Astrocyte (in vitro differentiated cells and primary cell): ENCODE results near the gene CECR2. TPM values are rescaled to one million over a fixed set of nuclear protein-coding genes. Genes with fewer than 3 reads are reported as not detected.

Experiments used
- DNase-seq: peaks from one replicate; pipeline ENCODE4 v3.0.0-alpha.2; 2010; ENCODE audit warnings: low read depth
- FAIRE-seq: peaks from 2 replicates; lab custom pipeline; 2011; peaks lifted over from hg19 to GRCh38; lab: Jason Lieb, UNC
- H2AFZ ChIP-seq: 2 replicates; pipeline ENCODE4 v1.6.0; 2012; ENCODE audit warnings: low read depth, low read length, inconsistent platforms
- H3K27ac ChIP-seq: 2 replicates; pipeline ENCODE4 v1.5.1; 2011; ENCODE audit warnings: low read depth, low read length, inconsistent platforms
- H3K27me3 ChIP-seq: 2 replicates; pipeline ENCODE4 v1.6.0; 2011; ENCODE audit warnings: low read length, inconsistent platforms; ENCODE audit not compliant: insufficient read depth
- H3K36me3 ChIP-seq: 2 replicates; pipeline ENCODE4 v1.5.1; 2011; ENCODE audit warnings: low read length, inconsistent platforms; ENCODE audit not compliant: insufficient read depth
- H3K4me1 ChIP-seq: 2 replicates; pipeline ENCODE4 v1.5.1; 2011; ENCODE audit warnings: low read length, inconsistent platforms; ENCODE audit not compliant: insufficient read depth
- H3K4me2 ChIP-seq: 2 replicates; pipeline ENCODE4 v1.6.0; 2012; ENCODE audit warnings: low read length, inconsistent platforms
- H3K4me3 ChIP-seq: 2 replicates; pipeline ENCODE4 v1.5.1; 2011; ENCODE audit warnings: low read depth, mild to moderate bottlenecking, low read length, inconsistent platforms; ENCODE audit not compliant: insufficient read depth
- H3K79me2 ChIP-seq: 2 replicates; pipeline ENCODE4 v1.6.0; 2012; ENCODE audit warnings: mild to moderate bottlenecking, low read length, inconsistent platforms; ENCODE audit not compliant: insufficient read depth
- H3K9ac ChIP-seq: 2 replicates; pipeline ENCODE4 v1.6.0; 2012; ENCODE audit warnings: mild to moderate bottlenecking, low read length, inconsistent platforms
- H3K9me3 ChIP-seq: 2 replicates; pipeline ENCODE4 v1.5.1; 2012; ENCODE audit warnings: low read depth, mild to moderate bottlenecking, low read length, inconsistent platforms; ENCODE audit not compliant: insufficient read depth
- H4K20me1 ChIP-seq: 2 replicates; pipeline ENCODE4 v1.6.0; 2012; ENCODE audit warnings: low read length, inconsistent platforms; ENCODE audit not compliant: insufficient read depth
- H3K27ac Mint-ChIP-seq: one replicate; pipeline ENCODE4 v1.8.0; 2021; ENCODE audit warnings: mild to moderate bottlenecking, mixed read lengths; ENCODE audit not compliant: unreplicated experiment
- H3K27me3 Mint-ChIP-seq: one replicate; pipeline ENCODE4 v1.8.0; 2021; ENCODE audit warnings: low read depth, mixed read lengths; ENCODE audit not compliant: unreplicated experiment
- H3K36me3 Mint-ChIP-seq: one replicate; pipeline ENCODE4 v1.8.0; 2021; ENCODE audit warnings: low read depth, mixed read lengths; ENCODE audit not compliant: unreplicated experiment
- H3K4me1 Mint-ChIP-seq: one replicate; pipeline ENCODE4 v1.8.0; 2021; ENCODE audit warnings: low read depth, mixed read lengths; ENCODE audit not compliant: unreplicated experiment
- H3K4me3 Mint-ChIP-seq: one replicate; pipeline ENCODE4 v1.8.0; 2021; ENCODE audit warnings: mild to moderate bottlenecking, moderate library complexity, mixed read lengths; ENCODE audit not compliant: unreplicated experiment
- H3K9me3 Mint-ChIP-seq: one replicate; pipeline ENCODE4 v1.8.0; 2021; ENCODE audit warnings: mild to moderate bottlenecking, mixed read lengths; ENCODE audit not compliant: unreplicated experiment
- EZH2 ChIP-seq: IDR thresholded peaks from 2 replicates; pipeline ENCODE4 v1.6.1; 2012; ENCODE audit warnings: mild to moderate bottlenecking, low read length, inconsistent platforms; ENCODE audit not compliant: insufficient read depth
- total RNA-seq: library from RNA; stranded (reverse); gene quantifications from 2 replicates; pipeline ENCODE4 v1.2.1, GENCODE V29; 2021
- TF ChIP-seq, protein P1 (sequence below): IDR thresholded peaks from 2 replicates; pipeline ENCODE4 v1.5.1; 2011; ENCODE audit warnings: low read depth, mild to moderate bottlenecking, inconsistent platforms, low read length, moderate library complexity; ENCODE audit not compliant: insufficient read depth

Gene CECR2
- total RNA-seq, 1 donor from 2014 or later: 15.7 TPM

DNA sequence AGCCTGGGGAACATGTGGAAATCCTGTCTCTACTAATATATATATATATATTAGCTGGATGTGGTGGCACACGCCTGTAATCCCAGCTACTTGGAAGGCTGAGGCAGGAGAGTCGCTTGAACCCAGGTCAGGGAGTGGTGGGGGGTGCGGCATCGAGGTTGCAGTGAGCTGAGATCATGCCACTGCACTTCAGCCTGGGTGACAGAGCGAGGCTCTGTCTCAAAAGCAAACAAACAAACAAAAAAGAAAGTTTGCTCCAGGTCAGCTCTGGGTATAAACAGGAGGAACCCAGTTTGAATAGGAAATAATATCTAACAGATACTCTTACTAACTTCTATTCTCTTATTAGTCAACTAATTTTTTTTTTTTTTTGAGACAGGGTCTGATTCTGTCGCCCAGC is 34.3 kb upstream of the CECR2 start:
- Histone ChIP-seq H3K9me3 (no peaks in the 10 kb centered on the region), H3K4me1 (no peaks in the 10 kb centered on the region), H4K20me1 (no peaks in the 10 kb centered on the region), H3K27ac (no peak overlapping the region), H2AFZ (no peak overlapping the region), H3K9ac (no peak overlapping the region), H3K27me3 (peaks cover 5% of the 10 kb centered on the region), H3K4me3 (no peak overlapping the region), H3K36me3 (no peaks in the 10 kb centered on the region), H3K4me2 (no peak overlapping the region), H3K79me2 (no peaks in the 10 kb centered on the region)
- TF ChIP-seq EZH2: no peak
- TF ChIP-seq, protein P1, sequence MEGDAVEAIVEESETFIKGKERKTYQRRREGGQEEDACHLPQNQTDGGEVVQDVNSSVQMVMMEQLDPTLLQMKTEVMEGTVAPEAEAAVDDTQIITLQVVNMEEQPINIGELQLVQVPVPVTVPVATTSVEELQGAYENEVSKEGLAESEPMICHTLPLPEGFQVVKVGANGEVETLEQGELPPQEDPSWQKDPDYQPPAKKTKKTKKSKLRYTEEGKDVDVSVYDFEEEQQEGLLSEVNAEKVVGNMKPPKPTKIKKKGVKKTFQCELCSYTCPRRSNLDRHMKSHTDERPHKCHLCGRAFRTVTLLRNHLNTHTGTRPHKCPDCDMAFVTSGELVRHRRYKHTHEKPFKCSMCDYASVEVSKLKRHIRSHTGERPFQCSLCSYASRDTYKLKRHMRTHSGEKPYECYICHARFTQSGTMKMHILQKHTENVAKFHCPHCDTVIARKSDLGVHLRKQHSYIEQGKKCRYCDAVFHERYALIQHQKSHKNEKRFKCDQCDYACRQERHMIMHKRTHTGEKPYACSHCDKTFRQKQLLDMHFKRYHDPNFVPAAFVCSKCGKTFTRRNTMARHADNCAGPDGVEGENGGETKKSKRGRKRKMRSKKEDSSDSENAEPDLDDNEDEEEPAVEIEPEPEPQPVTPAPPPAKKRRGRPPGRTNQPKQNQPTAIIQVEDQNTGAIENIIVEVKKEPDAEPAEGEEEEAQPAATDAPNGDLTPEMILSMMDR: no peak
- no peak overlapping the region for H3K27ac Mint-ChIP-seq
- H3K4me1 Mint-ChIP-seq: peaks cover 5% of the 10 kb centered on the region
- no peak overlapping the region for H3K4me3 Mint-ChIP-seq
- H3K9me3 Mint-ChIP-seq: no peaks in the 10 kb centered on the region
- no peaks in the 10 kb centered on the region for H3K36me3 Mint-ChIP-seq
- DNase-seq: no peak
- peaks cover 12% of the 10 kb centered on the region for H3K27me3 Mint-ChIP-seq
- no peak for FAIRE-seq

DNA sequence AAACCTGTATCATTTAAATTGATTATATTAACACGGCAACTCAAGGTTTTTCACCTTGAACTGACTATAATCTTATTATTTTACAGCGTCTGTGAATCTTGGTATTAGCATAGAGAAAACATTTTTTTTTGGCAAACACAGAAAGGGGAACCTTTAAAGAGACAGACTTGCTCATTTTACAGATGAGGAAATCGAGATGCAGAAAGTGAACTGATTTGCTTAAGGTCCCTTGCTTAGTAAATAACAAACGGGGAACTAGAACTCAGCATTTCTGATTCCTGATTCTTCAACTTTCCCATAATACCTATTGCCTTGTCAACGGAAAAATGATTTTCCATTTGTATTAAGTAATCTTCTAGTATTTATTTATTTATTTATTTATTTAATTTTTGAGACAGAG is 33.2 kb upstream of the CECR2 start:
- no peak overlapping the region for H3K27ac ChIP-seq
- no peak overlapping the region for H3K9ac ChIP-seq
- no peak for TF ChIP-seq EZH2
- TF ChIP-seq, protein P1: no peak
- no peaks in the 10 kb centered on the region for H3K79me2 ChIP-seq
- H3K27me3 ChIP-seq: peaks cover 5% of the 10 kb centered on the region
- H3K36me3 ChIP-seq: no peaks in the 10 kb centered on the region
- Mint-ChIP-seq H3K27ac (no peak overlapping the region), H3K36me3 (no peaks in the 10 kb centered on the region), H3K27me3 (peaks cover 12% of the 10 kb centered on the region), H3K4me1 (peaks cover 5% of the 10 kb centered on the region), H3K9me3 (no peaks in the 10 kb centered on the region), H3K4me3 (no peak overlapping the region)
- H2AFZ ChIP-seq: no peak overlapping the region
- no peak for DNase-seq
- no peak overlapping the region for H3K4me3 ChIP-seq
- no peaks in the 10 kb centered on the region for H3K4me1 ChIP-seq
- no peaks in the 10 kb centered on the region for H3K9me3 ChIP-seq
- H4K20me1 ChIP-seq: no peaks in the 10 kb centered on the region
- H3K4me2 ChIP-seq: no peak overlapping the region
- FAIRE-seq: no peak

DNA sequence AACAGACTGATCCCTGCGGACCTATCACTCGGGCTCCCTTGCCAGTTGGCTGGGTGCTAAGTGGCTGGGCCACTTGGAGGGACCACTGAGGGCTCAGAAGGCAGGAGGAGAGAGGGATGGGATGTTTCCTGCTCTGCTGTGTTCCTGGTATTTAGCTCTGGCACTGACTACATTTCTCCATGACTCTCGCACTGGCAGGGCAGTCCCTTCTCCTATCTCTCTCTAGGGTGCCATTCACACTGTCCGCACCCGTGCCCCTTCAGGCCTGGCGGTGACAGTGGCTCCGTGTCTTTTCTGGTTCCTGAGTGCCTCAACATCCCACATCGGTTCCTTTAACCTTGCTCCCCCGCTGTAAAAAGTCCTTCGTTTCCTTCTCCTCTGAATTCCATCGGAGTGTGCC is 31.6 kb upstream of the CECR2 start:
- Histone ChIP-seq H3K4me3 (no peak overlapping the region), H3K9me3 (no peaks in the 10 kb centered on the region), H3K9ac (no peak overlapping the region), H3K79me2 (no peaks in the 10 kb centered on the region), H2AFZ (no peak overlapping the region), H3K4me2 (no peak overlapping the region), H4K20me1 (no peaks in the 10 kb centered on the region), H3K27ac (no peak overlapping the region), H3K27me3 (peaks cover 5% of the 10 kb centered on the region), H3K36me3 (no peaks in the 10 kb centered on the region), H3K4me1 (no peaks in the 10 kb centered on the region)
- Mint-ChIP-seq H3K4me3 (no peak overlapping the region), H3K36me3 (no peaks in the 10 kb centered on the region), H3K4me1 (peaks cover 5% of the 10 kb centered on the region), H3K27me3 (peaks cover 15% of the 10 kb centered on the region), H3K27ac (no peak overlapping the region), H3K9me3 (no peaks in the 10 kb centered on the region)
- FAIRE-seq (no peak), DNase-seq (no peak)
- TF ChIP-seq EZH2: no peak
- TF ChIP-seq, protein P1: no peak
